HG03060 (cell line): ENCODE results near the gene CFAP299.
"Not testable (repeated sequence)": the region's sequence is repeated elsewhere in the genome, so short reads cannot be mapped to it uniquely, and the experiment has no call there.

Experiments
- ATAC-seq: cut with Tn5 transposase; IDR thresholded peaks from one replicate; pipeline ENCODE4 v1.9.1; 2021; ENCODE audit warnings: low read depth, moderate number of reproducible peaks; ENCODE audit not compliant: unreplicated experiment

Gene CFAP299

DNA sequence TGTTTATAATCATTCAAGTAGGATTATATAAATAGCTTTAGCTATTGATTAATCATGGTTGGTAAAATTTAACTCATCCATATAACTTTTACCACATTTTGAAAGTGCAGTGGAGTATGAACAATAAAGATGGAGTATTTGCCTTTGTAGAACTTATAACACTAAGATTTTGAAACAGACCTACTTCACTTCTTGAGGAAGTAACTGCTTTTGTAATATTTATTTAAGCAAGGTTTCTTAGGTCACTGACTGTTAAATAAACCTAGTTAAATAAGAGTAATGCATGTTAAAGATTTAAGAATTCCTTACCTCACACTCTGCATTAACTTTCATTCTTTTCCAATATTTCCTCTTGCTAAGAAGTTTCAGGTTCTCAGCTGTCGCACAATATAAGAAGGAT is 242.5 kb downstream of the CFAP299 start:
- ATAC-seq: no peak

DNA sequence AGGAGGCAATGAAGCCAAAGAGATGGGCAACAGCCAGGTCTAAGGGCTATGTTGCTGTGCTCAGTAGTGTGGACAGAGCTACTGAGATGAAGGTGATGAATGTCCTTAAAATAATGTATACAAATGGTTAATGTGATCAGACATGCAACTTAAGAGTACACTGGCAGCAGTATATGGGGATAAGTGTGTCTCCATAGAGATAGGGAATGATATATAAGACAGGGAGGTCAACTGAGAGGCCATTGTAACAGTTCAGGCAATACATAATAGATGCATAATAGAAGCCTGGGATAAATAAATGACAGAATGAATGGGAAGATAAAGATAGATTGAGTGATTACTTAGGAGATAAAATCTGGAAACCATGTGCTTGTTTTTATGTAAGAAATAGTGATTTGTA is 250.0 kb downstream of the CFAP299 start:
- ATAC-seq: no peak

DNA sequence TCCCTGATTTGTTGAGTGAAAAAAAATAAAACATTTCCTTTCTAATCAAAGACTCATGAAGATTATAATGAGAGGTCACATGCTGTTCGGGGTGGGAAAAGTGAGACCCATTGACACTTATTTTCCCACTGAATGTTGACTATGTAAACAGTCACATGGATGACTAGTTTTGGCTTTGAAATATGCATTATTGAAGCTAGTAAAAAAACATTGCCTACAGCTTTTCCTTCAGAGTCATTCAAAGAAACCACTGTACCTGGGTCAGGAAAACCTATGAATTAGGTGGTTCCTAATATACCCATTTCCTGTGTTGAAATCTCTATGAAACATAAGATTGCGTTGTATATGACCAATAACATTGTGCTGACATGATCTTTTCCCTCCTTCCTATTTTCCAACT is 251.2 kb downstream of the CFAP299 start:
- ATAC-seq: no peak

DNA sequence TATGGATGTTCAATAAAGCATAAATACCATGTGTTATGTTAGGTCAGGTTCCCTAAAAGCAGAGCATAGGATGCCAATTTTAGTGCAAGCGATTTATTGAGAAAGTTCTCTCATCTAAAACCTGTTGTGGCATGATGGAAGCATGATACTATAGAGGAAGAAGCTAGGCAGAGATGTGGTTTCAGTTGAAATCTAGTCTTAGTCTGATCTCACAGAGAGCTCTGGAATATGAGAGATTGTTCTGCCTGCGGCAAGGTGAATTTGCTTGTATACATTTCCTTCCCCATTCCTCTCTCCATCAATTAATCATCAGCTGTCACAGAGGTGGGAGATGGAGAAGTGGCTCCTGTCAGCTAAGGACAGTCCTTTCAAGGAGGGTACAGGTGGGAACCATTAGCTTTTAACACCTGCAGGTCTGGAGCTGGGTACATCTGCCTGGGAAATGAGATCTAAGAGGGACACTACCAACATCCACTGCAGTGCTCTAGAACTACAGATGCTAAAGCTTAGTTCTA is 252.4 kb downstream of the CFAP299 start:
- ATAC-seq: no peak

DNA sequence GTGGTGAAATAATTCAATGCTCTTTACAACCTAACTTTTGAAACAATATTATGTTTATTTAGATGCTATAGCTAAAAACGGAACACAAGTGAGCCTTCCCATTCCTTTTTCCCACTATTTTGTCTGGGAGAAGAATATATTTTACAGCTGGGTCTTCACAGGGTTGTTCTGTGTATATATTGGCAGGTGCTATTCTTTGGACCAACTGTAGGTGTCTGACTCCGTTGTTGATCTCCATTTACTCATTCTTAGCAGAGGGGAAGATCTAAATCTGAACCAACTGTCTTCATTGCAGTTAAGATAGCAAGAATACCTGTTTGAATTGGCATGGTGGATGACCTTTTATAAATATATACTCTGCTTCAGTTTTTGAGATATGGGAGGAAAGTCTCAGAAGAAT is 257.4 kb downstream of the CFAP299 start:
- ATAC-seq: no peak

DNA sequence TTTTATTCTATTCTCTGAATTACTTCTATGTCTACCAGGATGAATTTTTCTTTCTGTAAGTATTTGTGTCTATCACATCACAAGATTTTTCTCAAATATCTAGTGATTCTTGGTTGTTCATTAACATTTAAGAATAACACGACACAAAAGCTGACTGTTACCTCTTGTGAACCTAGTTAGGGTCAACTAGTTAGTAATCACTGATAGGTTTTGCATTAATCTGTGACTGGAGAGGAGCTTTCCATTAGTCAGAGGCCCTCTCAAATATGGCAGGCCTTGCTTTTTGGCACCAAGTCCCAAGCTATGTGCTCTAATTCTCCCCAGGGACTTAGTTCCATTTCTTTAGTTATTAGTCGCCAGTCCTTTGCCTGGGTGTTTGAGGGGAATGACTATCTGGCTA is 259.2 kb downstream of the CFAP299 start:
- no peak for ATAC-seq

DNA sequence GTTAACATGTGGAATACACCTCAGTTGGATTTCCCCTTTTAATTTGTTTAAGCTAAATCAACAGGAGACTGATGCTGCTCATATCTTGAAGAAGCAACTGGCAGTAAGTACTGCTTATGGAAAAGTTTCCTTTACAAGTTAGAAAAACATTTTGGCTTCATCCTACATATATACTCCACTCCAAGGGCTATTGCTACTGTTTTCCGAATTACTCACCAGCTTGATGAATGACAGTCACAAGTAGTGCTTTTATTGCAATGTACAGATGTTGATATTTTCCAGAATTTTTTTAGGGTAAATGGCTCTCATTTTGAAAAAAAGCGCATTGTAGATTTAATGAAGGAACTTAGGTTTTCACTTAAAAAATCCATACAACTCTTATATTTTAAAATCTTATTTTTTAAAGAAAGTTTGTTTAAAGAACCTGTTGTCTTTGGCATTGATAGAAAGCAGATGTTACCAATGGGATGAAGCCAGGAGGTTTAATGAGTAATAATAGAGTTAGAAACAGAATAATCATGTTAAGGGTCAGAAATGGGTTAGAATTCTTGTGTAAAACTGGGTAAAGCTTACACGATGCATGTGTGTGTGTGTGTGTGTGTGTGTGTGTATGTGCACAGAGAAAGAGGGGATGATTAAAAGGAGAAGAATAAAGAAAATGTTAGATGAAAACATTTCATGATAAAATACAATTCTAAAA is 272.9 kb downstream of the CFAP299 start:
- no peak for ATAC-seq

DNA sequence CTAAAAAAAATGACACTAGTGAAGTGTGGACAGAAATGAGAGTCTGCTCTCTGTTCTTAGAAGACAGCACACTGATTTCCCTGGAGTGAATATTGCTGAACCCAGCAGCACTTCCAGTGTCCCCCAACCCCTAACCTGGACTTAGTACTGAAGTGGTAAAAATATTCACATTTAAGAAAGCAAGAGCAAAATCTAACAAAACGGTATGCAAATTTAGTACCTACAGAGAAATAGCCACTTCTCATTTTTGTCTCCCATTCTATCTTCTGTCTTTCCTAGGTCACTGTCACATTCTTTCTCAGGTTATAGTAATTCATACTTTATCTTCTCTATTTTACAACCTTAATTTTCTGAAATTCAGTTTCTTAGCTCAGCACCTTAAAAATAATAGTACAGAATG is 274.7 kb downstream of the CFAP299 start:
- ATAC-seq: no peak

DNA sequence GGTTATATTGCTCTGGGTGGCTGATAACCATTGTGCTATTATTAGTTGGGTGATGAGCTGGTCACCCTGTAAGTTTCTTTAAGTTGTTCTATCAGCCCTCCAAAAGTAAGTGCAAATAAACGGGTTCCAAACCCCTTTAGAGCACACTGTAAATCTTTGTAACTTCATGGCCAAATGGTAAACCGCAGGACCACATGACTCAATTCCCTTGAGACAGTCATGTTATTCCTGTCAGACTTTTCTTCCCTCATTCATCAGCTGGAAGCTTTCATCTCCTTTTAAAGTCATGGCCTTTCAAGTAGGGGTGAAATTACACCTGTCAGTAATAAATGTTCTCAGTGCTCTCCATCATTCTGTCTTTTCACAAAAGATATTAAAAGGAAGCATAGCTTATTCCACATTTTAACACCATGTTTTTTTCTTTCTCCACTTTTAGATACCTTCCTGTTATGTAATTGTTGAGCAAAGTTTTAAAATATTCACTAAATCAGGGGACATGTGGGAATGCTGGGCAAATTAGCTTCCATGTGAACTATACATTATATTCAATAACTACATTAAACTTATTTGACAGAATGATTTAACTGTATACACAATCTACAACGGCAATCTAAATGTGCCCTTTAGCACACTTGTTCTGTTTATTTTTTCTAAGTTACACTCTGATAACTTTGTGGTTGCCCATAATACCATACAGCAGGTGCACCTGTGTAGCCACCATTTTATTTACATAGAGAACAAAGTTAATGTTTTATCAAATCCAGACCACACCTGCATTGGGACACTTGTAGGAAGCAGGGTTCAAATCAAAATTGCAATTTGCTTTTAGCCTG is 275.5 kb downstream of the CFAP299 start:
- peak; percentile 91 for ATAC-seq

DNA sequence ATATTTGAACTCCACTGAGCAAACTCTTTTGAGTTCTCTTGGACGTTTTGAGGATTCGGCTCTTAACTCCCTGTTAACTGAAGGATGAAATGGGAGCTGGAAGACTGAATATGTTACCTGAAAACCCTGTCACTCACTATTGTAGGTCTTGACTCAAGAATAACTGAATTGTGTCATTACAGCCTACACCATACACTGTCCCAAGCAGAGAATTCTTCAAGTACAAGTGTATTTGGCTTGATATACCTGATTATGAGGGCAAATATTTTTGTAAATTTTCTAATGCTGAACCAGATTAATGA is 276.1 kb downstream of the CFAP299 start:
- ATAC-seq: no peak

DNA sequence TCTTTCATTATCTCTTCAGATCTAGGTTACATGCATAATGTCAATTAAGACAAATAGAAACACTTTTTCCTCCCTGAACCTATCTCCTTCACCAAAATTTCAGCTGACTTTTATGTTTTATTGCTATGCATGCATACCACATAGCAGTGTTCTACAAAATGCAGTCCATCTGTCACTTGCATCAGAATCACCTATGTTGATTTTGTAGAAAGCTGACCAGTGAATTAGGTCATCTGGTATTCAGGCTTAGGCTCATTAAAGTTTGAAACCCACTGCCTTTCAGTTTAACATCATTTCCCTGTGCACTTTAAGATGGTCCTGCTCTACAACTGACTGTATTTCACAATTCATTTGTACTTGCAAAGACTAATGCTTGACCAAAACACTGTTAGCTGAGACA is 277.9 kb downstream of the CFAP299 start:
- no peak for ATAC-seq

DNA sequence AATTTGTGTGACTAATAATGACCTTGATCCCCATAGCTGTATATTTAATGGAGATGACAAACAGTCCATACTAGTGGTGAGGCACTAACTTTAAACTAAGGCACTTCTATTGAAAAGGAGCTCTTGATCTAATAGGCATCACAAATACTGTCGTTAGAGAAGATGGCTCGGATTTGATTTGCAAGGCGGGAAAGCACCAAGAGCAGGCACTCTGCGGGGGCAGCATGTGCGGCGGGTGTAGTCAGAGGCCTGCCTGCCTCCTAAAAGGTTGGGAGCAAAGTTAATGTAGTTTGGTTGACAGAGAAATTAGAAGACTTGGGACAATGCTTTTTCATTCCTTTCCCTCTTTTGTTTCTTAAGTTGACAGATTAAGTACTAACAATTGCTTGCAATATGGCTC is 278.8 kb downstream of the CFAP299 start:
- no peak for ATAC-seq

DNA sequence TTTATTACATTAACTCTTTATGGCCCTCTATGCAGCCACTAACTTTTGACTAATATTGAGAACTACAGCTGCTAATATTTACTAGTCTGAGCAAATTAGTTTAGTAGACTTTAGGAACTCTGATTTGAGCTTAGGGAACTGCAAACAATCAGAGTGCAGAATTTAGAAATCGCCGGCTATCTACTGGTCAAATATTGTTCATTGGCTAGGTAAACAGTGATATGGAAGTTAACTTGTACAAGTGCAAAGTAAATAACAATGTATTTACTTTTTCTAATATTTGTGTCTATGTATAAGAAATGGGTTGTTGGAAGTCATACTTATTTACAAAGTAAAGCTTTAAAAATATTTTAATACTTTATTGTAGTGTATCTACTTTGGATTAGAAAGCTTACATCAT is 279.6 kb downstream of the CFAP299 start:
- no peak for ATAC-seq

DNA sequence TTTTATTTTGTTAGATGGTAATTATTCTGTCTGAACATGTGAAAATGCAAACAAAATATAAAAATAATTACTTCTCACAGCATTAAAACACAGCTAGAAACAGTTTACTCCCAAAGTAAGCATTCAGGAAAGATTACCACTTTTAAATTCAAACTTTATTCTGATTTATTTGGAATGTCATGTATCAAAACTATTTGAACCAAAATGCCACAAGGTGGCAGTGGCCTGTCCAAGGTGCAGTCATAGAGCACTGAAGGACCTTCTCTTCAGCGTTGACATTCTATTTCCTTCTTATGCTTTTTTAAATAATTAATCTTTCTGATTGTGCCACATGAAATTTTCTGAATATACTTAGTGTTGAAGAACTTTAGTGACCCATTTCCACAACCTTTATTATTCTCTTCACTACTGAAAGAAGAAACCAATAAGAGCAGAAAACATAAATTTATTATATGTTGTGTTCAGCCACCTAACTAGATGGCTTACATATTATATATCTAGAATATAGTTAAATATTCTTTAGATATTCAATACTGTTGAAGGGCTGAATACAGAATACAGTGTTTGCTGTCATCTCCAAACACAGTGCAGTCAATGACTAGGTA is 283.6 kb downstream of the CFAP299 start:
- ATAC-seq: no peak

DNA sequence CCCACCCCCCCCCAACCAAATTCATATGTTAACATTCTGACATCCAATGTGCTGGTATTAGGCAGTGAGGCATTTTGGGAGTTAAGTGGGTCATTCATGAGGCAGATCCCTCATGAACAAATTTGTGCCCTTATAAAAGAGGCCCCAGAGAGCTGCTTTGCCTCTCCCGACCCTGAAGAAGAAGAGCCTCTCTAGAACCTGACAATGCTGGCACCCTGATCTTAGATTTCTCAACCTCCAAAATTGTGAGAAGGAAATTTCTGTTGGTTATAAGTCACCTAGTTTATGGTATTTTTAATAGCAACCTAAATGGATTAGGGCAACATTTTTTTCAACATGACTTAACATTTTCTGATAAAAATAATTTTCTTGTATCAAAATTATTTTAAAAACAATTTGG is 296.3 kb downstream of the CFAP299 start:
- ATAC-seq: no peak

DNA sequence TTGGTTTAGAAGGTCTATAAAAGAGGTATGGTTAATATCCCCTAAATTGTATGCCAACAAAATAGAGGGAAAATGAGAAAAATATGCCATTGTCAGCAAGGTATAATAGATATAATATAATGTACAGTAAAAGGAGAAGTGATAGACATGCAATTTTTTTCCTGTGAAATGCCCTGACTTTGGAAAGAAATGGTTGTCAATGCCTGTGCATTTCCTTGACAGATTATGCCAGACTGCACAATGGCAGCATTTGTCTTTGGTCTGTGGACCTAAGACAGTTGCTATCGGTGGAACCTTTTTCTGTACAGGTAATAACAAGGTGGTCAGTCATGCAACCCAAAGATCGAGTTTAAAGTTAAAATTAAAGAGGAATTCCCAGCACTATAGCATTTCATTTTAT is 301.7 kb downstream of the CFAP299 start:
- no peak for ATAC-seq

DNA sequence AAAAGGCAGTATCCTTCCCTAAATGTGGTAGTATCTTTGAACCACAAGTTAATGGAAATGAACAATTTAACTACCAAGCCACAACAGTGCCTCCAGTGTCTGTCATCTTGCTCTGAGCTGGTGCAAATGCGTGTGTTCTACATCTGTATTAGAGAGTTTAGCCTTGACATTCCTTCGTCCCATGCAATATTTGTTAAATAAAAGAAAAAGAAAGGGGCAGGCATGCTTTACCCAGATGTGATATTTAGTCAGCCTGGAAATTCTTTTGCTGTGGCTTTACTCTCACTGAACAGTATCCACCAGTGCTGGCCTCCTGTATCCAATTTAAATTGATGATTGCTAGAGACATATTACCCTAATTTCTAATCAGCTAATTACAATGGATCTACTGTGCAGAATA is 310.5 kb downstream of the CFAP299 start:
- ATAC-seq: no peak

DNA sequence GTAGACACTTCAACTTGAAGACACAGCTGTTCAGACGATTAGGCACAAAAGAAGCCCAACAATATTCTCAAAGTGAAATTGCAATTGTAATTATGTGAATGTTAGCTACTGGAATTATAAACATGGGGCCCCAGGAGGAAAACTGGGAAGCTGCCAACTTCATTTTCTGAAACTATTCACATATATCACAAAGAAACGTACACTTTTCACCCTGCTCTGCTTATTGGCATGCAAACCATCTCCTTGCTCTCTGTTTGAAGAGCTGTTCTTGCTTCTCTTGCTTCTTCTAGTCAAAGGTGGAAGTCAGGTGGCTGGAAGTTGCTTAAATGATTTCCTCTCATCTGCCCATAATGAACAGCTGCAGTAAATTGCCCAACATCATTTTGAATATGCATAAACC is 320.1 kb downstream of the CFAP299 start:
- ATAC-seq: no peak

DNA sequence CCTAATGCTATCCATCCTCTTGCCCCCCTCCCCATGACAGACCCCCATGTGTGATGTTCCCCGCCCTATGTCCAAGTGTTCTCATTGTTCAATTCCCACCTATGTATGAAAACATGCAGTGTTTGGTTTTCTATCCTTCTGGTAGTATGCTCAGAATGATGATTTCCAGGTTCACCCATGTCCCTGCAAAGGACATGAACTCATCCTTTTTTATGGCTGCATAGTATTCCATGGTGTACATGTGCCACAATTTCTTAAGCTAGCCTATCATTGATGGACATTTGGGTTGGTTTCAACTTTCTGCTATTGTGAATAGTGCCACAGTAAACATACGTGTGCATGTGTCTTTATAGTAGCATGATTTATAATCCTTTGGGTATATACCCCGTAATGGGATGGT is 334.6 kb downstream of the CFAP299 start:
- not testable (repeated sequence) for ATAC-seq

DNA sequence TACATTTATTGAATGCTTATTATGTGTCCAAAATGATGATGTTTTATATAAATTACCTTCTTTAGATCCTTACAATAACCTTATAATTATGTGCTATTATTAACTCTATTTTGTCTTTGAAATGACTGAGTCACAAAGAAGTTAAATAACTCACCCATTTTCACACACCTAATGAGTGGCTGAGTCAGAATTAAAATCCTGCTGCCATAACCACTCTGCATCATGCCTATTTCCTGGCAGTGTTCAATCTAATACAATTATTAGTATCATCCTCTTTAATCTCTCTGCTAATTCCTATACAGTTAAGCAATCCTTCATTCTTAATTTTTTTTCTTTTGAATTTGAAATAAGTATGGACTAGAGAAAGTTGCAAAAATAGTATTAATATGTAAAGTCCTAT is 342.9 kb downstream of the CFAP299 start:
- no peak for ATAC-seq

DNA sequence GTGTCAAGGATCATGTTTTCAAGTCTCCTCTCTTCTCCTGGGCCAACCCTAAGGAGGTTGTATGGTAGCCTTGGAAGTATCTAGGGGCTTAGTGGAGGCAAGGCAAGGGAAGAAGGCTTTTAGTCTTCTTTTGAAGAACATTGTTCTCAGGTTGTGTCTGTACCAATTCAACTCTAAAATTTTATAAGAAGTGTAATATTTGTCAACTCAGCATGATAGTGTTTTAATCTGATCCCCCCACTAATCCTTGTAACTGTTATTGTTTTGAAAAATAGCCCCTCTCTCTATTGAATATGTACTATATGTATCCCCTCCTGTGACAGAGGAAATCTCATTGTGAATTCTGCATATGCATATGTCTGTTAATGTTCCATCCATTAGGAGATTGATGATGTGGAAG is 345.4 kb downstream of the CFAP299 start:
- no peak for ATAC-seq

DNA sequence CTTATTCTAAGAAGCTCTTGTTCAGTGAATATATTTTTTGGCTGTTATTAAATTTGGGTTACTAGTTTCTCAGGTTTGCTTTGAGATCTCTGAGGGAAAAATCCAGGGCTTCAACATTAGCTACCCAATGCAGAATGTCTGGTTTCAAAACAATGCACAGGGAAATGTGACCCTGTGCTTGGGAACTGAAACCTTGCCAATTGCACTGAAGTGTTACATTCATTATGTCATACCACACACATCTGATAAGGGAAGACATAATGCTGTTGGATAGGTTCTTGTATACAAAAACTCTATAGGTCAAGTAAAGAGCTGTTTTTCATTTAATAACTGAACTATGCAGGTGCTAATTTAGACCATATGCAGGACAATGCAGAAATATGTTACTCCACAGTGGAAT is 349.7 kb downstream of the CFAP299 start:
- no peak for ATAC-seq
